Fibroblast of the aortic adventitia (primary cell): ENCODE measurements around the gene ALG6. TPM values are rescaled to one million over a fixed set of nuclear protein-coding genes. Genes with fewer than 3 reads are reported as not detected.
A peak's percentile ranks its signal among the peaks of the same experiment; 100 is the strongest.
"Not testable (repeated sequence)": the region's sequence is repeated elsewhere in the genome, so short reads cannot be mapped to it uniquely, and the experiment has no call there.

ENCODE experiments used
- DNase-seq: peaks from one replicate; pipeline ENCODE4 v3.0.0-alpha.2; 2010; ENCODE audit warnings: low read depth
- H3K4me3 ChIP-seq: 2 replicates; pipeline ENCODE4 v1.5.1; 2011; ENCODE audit warnings: low read depth, mild to moderate bottlenecking, control low read depth, low read length, moderate library complexity
- total RNA-seq: library from RNA; depleted of rRNA; stranded (reverse); fragments of >200 nt; gene quantifications from 2 replicates; pipeline ENCODE4 v1.2.3, GENCODE V29; 2012; ENCODE audit warnings: low replicate concordance
- TF ChIP-seq, protein P1 (sequence below): IDR thresholded peaks from 2 replicates; pipeline ENCODE4 v1.5.1; 2011; ENCODE audit warnings: mild to moderate bottlenecking, low read length, control low read depth, inconsistent platforms; ENCODE audit not compliant: insufficient read depth

ALG6 gene
- total RNA-seq, 1 donor, result 15.5 TPM

DNA sequence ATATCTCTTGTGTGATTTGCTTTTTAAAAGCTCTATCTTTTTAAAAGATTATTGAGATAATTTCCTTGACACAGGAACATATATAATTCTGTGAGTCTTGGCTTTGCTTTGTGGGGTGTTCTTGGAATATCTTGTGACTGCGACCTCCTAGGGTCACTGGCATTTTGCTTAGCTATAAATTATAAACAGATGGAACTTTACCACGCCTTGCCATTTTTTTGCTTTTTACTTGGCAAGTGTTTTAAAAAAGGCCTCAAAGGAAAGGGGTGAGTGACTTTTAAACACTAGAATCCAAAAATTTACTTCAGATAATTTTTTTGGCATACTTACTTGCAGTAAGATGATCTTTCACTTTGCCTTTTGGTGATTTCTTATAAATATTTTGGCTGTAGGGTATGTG lies 43.6 kb downstream of the ALG6 start:
- DNase-seq, result peak; percentile 77
- H3K4me3 ChIP-seq, result no peak overlapping the region
- TF ChIP-seq, protein P1, sequence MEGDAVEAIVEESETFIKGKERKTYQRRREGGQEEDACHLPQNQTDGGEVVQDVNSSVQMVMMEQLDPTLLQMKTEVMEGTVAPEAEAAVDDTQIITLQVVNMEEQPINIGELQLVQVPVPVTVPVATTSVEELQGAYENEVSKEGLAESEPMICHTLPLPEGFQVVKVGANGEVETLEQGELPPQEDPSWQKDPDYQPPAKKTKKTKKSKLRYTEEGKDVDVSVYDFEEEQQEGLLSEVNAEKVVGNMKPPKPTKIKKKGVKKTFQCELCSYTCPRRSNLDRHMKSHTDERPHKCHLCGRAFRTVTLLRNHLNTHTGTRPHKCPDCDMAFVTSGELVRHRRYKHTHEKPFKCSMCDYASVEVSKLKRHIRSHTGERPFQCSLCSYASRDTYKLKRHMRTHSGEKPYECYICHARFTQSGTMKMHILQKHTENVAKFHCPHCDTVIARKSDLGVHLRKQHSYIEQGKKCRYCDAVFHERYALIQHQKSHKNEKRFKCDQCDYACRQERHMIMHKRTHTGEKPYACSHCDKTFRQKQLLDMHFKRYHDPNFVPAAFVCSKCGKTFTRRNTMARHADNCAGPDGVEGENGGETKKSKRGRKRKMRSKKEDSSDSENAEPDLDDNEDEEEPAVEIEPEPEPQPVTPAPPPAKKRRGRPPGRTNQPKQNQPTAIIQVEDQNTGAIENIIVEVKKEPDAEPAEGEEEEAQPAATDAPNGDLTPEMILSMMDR, result no peak

DNA sequence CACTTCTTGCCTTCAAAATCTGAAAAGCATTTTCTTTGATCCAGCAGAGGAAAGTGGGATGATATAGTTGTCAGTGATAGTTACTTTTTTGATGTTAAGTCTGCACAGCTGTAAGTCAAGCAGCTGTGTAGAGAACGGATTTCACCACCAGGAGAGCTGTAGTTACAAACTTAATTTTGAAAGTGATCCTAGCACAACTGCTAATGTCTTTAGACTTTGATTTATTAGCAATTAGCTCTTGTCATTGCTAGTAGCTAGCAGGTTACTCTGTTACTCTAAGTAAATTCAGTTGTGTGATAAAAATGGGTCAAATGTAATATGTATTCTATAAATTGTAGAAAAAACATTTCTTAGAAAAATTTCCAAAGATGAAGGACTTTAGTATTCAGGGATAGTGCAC lies 46.0 kb downstream of the ALG6 start:
- no peak for DNase-seq
- no peak overlapping the region for H3K4me3 ChIP-seq
- TF ChIP-seq, protein P1, result no peak

DNA sequence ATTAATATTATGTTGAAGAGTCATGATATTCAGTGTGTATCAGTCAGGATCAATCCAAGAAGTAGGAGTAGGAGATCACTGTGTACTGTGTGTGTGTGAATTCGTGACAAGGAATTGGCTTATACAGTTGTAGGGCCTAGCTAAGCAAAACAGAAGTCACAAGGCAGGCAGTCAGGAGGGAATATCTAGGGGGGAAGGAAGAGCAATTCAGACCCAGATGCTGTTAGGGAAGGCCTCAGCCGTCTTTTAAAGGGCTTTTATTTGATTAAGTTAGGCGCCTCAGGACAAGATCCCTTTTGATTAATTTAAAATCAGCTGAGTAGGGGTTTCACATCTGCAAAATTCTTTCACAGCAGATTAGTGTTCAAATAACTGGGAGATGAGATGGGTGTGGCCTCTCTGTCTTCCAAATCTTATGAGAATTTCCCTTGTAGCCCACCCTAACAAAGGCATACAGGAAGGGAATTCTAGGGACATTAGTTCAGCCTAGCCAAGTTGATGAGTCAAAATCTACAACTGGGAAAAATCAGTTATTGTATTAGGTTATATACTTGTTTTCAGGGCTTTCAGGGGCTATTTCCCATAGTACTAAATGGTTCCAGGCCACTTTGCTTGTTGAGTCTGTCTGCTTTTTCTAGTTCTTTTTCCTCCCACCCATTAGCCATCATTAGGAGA lies 47.4 kb downstream of the ALG6 start:
- H3K4me3 ChIP-seq, result no peak overlapping the region
- TF ChIP-seq, protein P1, result no peak
- no peak for DNase-seq

DNA sequence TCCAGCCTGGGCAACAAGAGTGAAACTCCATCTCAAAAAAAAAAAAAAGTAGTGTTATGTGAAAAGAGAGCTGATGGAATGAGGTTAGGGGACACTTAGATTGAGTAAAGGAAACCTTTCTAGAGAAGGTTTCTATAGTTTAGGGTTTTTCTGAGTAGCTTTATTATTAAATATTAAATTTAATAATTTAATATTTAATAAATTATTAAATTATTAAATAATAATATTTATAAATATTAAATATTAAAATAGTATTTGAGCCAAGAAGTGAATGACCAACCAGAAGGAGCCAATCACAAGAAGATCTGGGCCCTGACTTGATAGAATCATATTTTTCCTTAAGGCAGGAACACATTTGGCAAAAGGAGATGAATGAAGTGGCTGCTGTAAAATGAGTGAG lies 50.7 kb downstream of the ALG6 start:
- TF ChIP-seq, protein P1, result no peak
- H3K4me3 ChIP-seq, result no peak overlapping the region
- no peak for DNase-seq

DNA sequence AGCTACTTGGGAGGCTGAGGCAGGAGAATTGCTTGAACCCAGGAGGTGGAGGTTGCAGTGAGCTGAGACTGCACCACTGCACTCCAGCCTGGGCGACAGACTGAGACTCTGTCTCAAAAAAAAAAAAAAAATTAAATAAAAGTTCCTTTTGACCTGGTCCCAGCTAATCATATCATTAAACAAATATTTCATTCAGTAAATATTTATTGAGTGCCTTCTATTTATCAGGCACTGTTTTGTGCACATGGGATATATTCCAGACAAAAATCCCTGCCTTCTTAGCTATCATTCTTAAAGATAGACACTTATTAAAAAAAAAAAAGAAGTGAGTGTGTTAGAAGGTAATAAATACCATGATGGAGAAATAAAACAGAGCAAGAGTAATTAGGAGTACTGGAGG lies 53.3 kb downstream of the ALG6 start:
- not testable (repeated sequence) for DNase-seq, H3K4me3 ChIP-seq

DNA sequence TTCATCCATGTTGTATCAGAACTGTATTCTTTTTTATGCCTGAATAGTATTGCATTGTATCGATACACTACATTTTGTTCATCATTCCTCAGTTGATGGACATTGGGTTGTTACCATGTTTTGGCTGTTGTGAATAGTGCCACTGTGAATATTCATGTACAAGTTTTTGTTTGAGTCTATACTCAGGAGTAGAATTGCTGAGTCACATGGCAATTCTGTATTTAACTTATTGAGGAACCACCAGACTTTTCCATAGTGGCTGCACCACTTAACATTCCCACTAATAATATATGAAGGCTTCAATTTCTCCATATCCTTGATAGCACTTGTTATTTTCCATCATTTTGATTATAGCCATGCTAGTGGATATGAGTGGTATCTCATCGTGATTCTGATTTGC lies 56.2 kb downstream of the ALG6 start:
- no peak overlapping the region for H3K4me3 ChIP-seq
- TF ChIP-seq, protein P1, result no peak
- DNase-seq, result no peak

DNA sequence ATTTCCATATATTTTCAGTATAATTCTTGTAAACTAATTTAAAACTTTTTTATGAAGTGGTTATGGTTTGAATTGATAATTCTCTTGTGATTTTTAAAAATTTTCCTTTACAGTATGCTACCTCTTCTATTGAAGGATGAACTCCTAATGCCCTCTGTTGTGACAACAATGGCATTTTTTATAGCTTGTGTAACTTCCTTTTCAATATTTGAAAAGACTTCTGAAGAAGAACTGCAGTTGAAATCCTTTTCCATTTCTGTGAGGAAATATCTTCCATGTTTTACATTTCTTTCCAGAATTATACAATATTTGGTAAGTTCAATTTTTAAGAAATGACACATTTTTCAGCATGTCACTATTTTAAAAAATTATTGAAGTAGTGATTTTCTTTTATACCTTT lies 61.4 kb downstream of the ALG6 start:
- no peak overlapping the region for H3K4me3 ChIP-seq
- TF ChIP-seq, protein P1, result no peak
- no peak for DNase-seq
